Measurements from ENCODE around the gene ALMS1. TPM values are rescaled to one million over a fixed set of nuclear protein-coding genes. Genes with fewer than 3 reads are reported as not detected.

Gene ALMS1
- polyA plus RNA-seq, 3 donors = 0.55 to 5.2 (median 0.64) TPM

DNA sequence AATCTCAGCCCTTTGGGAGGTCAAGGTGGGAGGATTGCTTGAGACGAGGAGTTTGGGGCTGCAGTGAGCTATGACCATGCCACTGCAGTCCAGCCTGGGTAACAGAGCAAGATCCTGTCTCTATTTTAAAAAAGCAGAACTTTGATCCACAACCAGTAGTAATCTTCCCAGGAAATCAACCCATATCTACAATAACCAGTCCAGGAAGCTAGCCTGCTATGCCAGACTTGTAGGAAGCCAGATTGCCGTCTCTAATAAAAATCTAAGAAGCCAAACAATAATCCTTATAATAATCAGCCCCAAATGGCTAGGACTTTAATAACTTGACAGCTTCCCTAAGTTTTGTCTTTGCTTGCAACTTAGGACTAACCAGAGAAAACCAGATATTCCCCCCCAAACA is 9.0 kb upstream of the ALMS1 start:
- no peaks in the 10 kb centered on the region for H3K79me2 ChIP-seq (ENCODE audit: insufficient read depth, low read length)
- H3K9ac ChIP-seq (ENCODE audit: insufficient read depth, low read length, poor library complexity, severe bottlenecking) = no peak overlapping the region
- H3K9me3 Mint-ChIP-seq = peaks cover 0 to 12% (median 6%) of the 10 kb centered on the region in 7 donors
- peak overlapping the region in 2 of 7 donors; percentile 0 to 55 for H3K27ac Mint-ChIP-seq
- no peak overlapping the region for H3K27ac ChIP-seq (ENCODE audit: low read depth in 1 of 2, low read length in 2 of 2)
- no peak overlapping the region for H3K4me3 Mint-ChIP-seq
- WGBS (ENCODE audit: insufficient coverage) = 100% methylated on average over 2 of the region's 2 CpGs
- no peaks in the 10 kb centered on the region for H3K4me1 ChIP-seq (ENCODE audit: control insufficient read depth in 1 of 2, insufficient read depth in 2 of 2, low read length in 2 of 2)
- no peaks in the 10 kb centered on the region for H3K36me3 ChIP-seq (replicated peaks in 1 of 2; ENCODE audit: control insufficient read depth in 1 of 2, insufficient read depth in 2 of 2, low read length in 2 of 2)
- no peak for DNase-seq
- peaks cover 0 to 12% of the 10 kb centered on the region in 2 donors for H3K27me3 ChIP-seq (ENCODE audit: control insufficient read depth in 2 of 2, insufficient read depth in 2 of 2, low read length in 2 of 2)
- H4K20me1 ChIP-seq (ENCODE audit: insufficient read depth, low read length) = no peaks in the 10 kb centered on the region
- intact Hi-C loops (cut with micrococcal nuclease) = no loop called here
- TF ChIP-seq, protein P1, sequence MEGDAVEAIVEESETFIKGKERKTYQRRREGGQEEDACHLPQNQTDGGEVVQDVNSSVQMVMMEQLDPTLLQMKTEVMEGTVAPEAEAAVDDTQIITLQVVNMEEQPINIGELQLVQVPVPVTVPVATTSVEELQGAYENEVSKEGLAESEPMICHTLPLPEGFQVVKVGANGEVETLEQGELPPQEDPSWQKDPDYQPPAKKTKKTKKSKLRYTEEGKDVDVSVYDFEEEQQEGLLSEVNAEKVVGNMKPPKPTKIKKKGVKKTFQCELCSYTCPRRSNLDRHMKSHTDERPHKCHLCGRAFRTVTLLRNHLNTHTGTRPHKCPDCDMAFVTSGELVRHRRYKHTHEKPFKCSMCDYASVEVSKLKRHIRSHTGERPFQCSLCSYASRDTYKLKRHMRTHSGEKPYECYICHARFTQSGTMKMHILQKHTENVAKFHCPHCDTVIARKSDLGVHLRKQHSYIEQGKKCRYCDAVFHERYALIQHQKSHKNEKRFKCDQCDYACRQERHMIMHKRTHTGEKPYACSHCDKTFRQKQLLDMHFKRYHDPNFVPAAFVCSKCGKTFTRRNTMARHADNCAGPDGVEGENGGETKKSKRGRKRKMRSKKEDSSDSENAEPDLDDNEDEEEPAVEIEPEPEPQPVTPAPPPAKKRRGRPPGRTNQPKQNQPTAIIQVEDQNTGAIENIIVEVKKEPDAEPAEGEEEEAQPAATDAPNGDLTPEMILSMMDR (IDR thresholded peaks at IDR 0.05) = no peak
- peaks cover 0 to 4% of the 10 kb centered on the region in 2 donors for H3K9me3 ChIP-seq (replicated peaks in 1 of 2; ENCODE audit: control insufficient read depth in 1 of 2, insufficient read depth in 1 of 2, low read length in 2 of 2)
- H2AFZ ChIP-seq (ENCODE audit: insufficient read depth, low read depth, low read length, poor library complexity, severe bottlenecking) = no peak overlapping the region
- H3K4me3 ChIP-seq (replicated peaks in 1 of 3; ENCODE audit: low read depth in 2 of 3, low read length in 3 of 3) = no peak overlapping the region
- no peaks in the 10 kb centered on the region for H3K4me1 Mint-ChIP-seq
- no peak overlapping the region for H3K4me2 ChIP-seq (replicated peaks; ENCODE audit: extremely low read depth, low read length, poor library complexity, severe bottlenecking)
- peaks cover 10 to 22% (median 22%) of the 10 kb centered on the region in 3 donors for H3K27me3 Mint-ChIP-seq (ENCODE audit: low read depth in 3 of 3)
- H3K36me3 Mint-ChIP-seq = no peaks in the 10 kb centered on the region

DNA sequence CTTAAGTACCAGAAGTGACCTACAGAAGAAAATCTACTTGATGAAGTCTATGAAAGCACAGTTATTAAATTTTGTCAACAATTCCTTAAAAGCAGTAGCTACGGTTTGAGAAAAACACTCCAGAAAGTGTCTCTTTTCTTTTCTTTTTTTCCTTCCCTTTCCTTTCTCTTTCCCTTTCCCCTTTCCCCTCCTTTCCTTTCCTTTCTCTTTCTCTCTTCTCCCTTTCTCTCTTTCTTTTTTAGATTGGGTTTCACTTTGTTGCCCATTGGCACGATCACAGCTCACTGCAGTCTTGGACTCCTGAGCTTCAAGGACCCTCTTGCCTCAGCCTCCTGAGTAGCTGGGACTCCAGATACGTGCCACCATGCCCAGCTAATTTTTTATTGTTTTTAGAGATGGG is 2.6 kb upstream of the ALMS1 start:
- Histone ChIP-seq H4K20me1 (ENCODE audit: insufficient read depth, low read length) (no peaks in the 10 kb centered on the region), H3K27ac (ENCODE audit: low read depth in 1 of 2, low read length in 2 of 2) (no peak overlapping the region), H2AFZ (ENCODE audit: insufficient read depth, low read depth, low read length, poor library complexity, severe bottlenecking) (no peak overlapping the region), H3K4me1 (ENCODE audit: control insufficient read depth in 1 of 2, insufficient read depth in 2 of 2, low read length in 2 of 2) (peaks cover 15 to 19% of the 10 kb centered on the region in 2 donors), H3K79me2 (ENCODE audit: insufficient read depth, low read length) (peaks cover 16% of the 10 kb centered on the region), H3K4me2 (replicated peaks; ENCODE audit: extremely low read depth, low read length, poor library complexity, severe bottlenecking) (no peak overlapping the region), H3K9me3 (replicated peaks in 1 of 2; ENCODE audit: control insufficient read depth in 1 of 2, insufficient read depth in 1 of 2, low read length in 2 of 2) (no peaks in the 10 kb centered on the region), H3K4me3 (replicated peaks in 1 of 3; ENCODE audit: low read depth in 2 of 3, low read length in 3 of 3) (no peak overlapping the region), H3K36me3 (replicated peaks in 1 of 2; ENCODE audit: control insufficient read depth in 1 of 2, insufficient read depth in 2 of 2, low read length in 2 of 2) (no peaks in the 10 kb centered on the region), H3K27me3 (ENCODE audit: control insufficient read depth in 2 of 2, insufficient read depth in 2 of 2, low read length in 2 of 2) (peaks cover 10 to 29% of the 10 kb centered on the region in 2 donors), H3K9ac (ENCODE audit: insufficient read depth, low read length, poor library complexity, severe bottlenecking) (no peak overlapping the region)
- TF ChIP-seq, protein P1 (IDR thresholded peaks at IDR 0.05) = no peak
- no peak for DNase-seq
- WGBS (ENCODE audit: insufficient coverage) = 100% methylated on average over 1 of the region's 3 CpGs
- Mint-ChIP-seq H3K9me3 (no peaks in the 10 kb centered on the region), H3K36me3 (peaks cover 0 to 3% of the 10 kb centered on the region in 2 donors), H3K4me1 (peaks cover 19% of the 10 kb centered on the region), H3K27me3 (ENCODE audit: low read depth in 3 of 3) (peaks cover 9 to 30% (median 16%) of the 10 kb centered on the region in 3 donors), H3K4me3 (peak overlapping the region in 1 of 2 donors; percentile 0), H3K27ac (peak overlapping the region in 1 of 7 donors; percentile 18)
- intact Hi-C loops (cut with micrococcal nuclease) = loop anchor here in 1 of 2 donors (10.0 kb wide), 1 partner anchor 148 kb away; the partner anchor contains the start of genes CCT7 and PRADC1
